Activated B cell treated with CpG ODN at 0.5 μM for 24 hours (primary cell): Measurements from ENCODE around the gene SACM1L. TPM values are rescaled to one million over a fixed set of nuclear protein-coding genes. Genes with fewer than 3 reads are reported as not detected.

Source experiments
- ATAC-seq: fragments of 200-7000 bp; cut with Tn5 transposase; one replicate; pipeline ENCODE4 v1.10.0; 2021; ENCODE audit warnings: low read depth, mild to moderate bottlenecking, moderate library complexity
- CTCF ChIA-PET: fragments of 350-600 bp; sonication (Branson Sonifier 250); formaldehyde crosslinking; loops from one replicate; lab custom pipeline; 2021; ENCODE audit warnings: antibody characterized with exemption; lab: Charles Lee
- POLR2A ChIA-PET: fragments of 350-600 bp; sonication (Branson Sonifier 250); formaldehyde crosslinking; loops from one replicate; lab custom pipeline; 2021; ENCODE audit warnings: antibody characterized with exemption; lab: Charles Lee
- DNase-seq: peaks from one replicate; pipeline ENCODE4 v3.0.0; 2022
- H3K27ac Mint-ChIP-seq: one replicate; pipeline ENCODE4 v1.8.0; 2020; ENCODE audit warnings: mixed read lengths
- H3K27me3 Mint-ChIP-seq: one replicate; pipeline ENCODE4 v1.8.0; 2021; ENCODE audit warnings: mixed read lengths
- H3K36me3 Mint-ChIP-seq: one replicate; pipeline ENCODE4 v1.8.0; 2021; ENCODE audit warnings: low read depth, mixed read lengths
- H3K4me1 Mint-ChIP-seq: one replicate; pipeline ENCODE4 v1.8.0; 2021; ENCODE audit warnings: mixed read lengths
- H3K4me3 Mint-ChIP-seq: one replicate; pipeline ENCODE4 v1.8.0; 2020; ENCODE audit warnings: mild to moderate bottlenecking, mixed read lengths
- H3K9me3 Mint-ChIP-seq: one replicate; pipeline ENCODE4 v1.8.0; 2020; ENCODE audit warnings: mixed read lengths
- CTCF ChIP-seq: fragments of 200-600 bp; IDR thresholded peaks from one replicate; pipeline ENCODE4 v1.8.0; 2022; ENCODE audit warnings: antibody characterized with exemption, mild to moderate bottlenecking
- intact Hi-C: fragments of 100-400 bp; cut with micrococcal nuclease; formaldehyde crosslinking; loops from one replicate; pipeline ENCODE4 v1.15.1; 2024
- total RNA-seq: library from RNA; stranded (reverse); gene quantifications from 2 replicates; pipeline ENCODE4 v1.2.3, GENCODE V29; 2022

Gene SACM1L
- total RNA-seq, 1 donor from 2014 or later = 55.5 TPM

DNA sequence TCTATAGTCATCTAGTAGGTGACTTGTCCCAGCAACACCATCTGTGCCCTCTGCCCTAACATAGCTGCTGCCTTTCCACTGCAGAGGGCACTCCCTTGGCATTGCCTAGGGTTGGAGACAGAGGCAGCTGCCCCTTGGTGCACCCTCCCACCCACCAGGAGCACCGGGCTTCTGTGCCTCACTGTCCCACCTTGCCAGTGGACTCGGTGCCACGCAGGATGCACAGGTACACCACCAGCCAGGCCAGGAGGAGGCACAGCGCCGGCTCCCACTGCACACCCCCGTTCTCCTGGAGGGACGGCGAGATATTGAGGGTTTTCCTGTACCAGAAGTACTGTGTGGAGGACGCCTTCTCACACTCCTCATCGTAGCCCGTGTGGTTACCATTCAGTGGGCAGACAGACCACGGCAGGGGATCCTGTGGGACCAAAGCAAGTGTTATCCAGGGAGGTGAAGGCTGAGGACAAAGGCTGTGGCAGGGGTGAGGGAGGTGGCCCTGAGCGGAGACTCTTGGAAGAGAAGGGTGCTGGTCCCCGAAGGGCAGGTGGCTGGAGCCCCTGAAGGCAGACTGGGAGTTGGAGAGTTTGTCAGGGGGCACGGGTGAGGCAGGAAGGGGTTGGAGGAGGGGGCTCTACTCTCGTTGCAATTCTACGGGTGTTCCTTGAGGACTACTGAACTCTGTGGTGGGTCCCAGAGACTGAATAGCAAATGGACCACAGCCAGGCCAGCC is 86.5 kb downstream of the SACM1L start:
- no peak overlapping the region for H3K4me3 Mint-ChIP-seq
- TF ChIP-seq CTCF = no peak
- ChIA-PET POLR2A (no interaction called here), CTCF (no interaction called here)
- ATAC-seq (no peak), DNase-seq (no peak)
- no peaks in the 10 kb centered on the region for H3K9me3 Mint-ChIP-seq
- no peaks in the 10 kb centered on the region for H3K36me3 Mint-ChIP-seq
- peaks cover 5% of the 10 kb centered on the region for H3K27me3 Mint-ChIP-seq
- no peak overlapping the region for H3K27ac Mint-ChIP-seq
- no peaks in the 10 kb centered on the region for H3K4me1 Mint-ChIP-seq
- intact Hi-C loops = no loop called here

DNA sequence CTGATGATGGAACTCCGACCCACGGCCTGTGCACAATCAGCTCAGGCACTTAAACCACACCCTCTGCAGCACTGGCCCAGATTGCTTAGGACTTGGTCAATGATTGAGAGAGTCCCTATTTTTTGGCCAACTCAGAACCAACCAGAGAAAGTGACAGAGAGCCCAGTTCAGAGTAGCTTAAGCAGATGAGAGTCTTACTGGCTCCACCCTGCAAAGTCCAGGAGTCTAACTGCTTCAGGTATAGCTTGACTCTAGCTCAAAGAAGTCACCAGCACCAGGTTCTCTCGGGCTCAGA is 87.1 kb downstream of the SACM1L start:
- no peaks in the 10 kb centered on the region for H3K9me3 Mint-ChIP-seq
- intact Hi-C loops = no loop called here
- ChIA-PET POLR2A (no interaction called here), CTCF (interaction anchor here (1.3 kb wide), 1 partner anchor 14 kb away, joined by 5 read pairs; no protein-coding TSS in a partner anchor)
- no peak overlapping the region for H3K27ac Mint-ChIP-seq
- no peak for TF ChIP-seq CTCF
- H3K27me3 Mint-ChIP-seq = peaks cover 5% of the 10 kb centered on the region
- DNase-seq = no peak
- no peak for ATAC-seq
- no peak overlapping the region for H3K4me3 Mint-ChIP-seq
- no peaks in the 10 kb centered on the region for H3K4me1 Mint-ChIP-seq
- no peaks in the 10 kb centered on the region for H3K36me3 Mint-ChIP-seq

DNA sequence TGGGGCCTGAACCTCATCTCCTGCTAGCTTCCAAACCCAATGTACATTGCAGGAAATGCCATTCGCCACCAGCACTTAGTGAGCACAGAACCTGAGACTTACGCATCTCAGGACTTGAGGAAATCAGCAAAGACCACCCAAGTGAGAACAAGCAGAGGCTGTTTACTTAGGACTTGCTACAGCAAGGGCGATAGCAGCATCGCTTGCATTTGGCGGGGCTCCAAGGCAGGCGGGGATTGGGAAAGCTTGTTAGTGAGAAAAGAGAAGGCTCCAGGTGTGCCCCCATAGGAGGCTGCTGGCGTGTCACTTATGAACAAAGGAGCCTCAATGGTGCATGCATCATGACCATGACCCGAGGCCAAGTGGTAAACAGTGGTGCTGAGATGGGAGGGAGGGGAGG is 87.4 kb downstream of the SACM1L start:
- ATAC-seq (no peak), DNase-seq (no peak)
- ChIA-PET POLR2A (no interaction called here), CTCF (interaction anchor here (1.3 kb wide), 1 partner anchor 14 kb away, joined by 5 read pairs; no protein-coding TSS in a partner anchor)
- Mint-ChIP-seq H3K27ac (no peak overlapping the region), H3K4me3 (no peak overlapping the region), H3K9me3 (no peaks in the 10 kb centered on the region), H3K4me1 (no peaks in the 10 kb centered on the region), H3K27me3 (peaks cover 5% of the 10 kb centered on the region), H3K36me3 (no peaks in the 10 kb centered on the region)
- intact Hi-C loops = no loop called here
- TF ChIP-seq CTCF = no peak

GRCh38 chr3:45777111-45777745 is 88.0 kb downstream of the SACM1L start:
- H3K36me3 Mint-ChIP-seq = no peaks in the 10 kb centered on the region
- ChIA-PET CTCF (interaction anchor here (1.3 kb wide), 1 partner anchor 15 kb away, joined by 5 read pairs; no protein-coding TSS in a partner anchor), POLR2A (no interaction called here)
- TF ChIP-seq CTCF = no peak
- H3K4me3 Mint-ChIP-seq = no peak overlapping the region
- H3K27me3 Mint-ChIP-seq = peaks cover 5% of the 10 kb centered on the region
- H3K4me1 Mint-ChIP-seq = no peaks in the 10 kb centered on the region
- H3K9me3 Mint-ChIP-seq = no peaks in the 10 kb centered on the region
- no peak overlapping the region for H3K27ac Mint-ChIP-seq
- ATAC-seq = no peak
- no peak for DNase-seq
- intact Hi-C loops = no loop called here

- ATAC-seq = no peak
- POLR2A ChIA-PET = no interaction called here
- peaks cover 5% of the 10 kb centered on the region for H3K27me3 Mint-ChIP-seq
- TF ChIP-seq CTCF = no peak
- intact Hi-C loops = no loop called here
- DNase-seq = no peak
- H3K4me3 Mint-ChIP-seq = no peak overlapping the region
- CTCF ChIA-PET = interaction anchor here (1.3 kb wide), 1 partner anchor 16 kb away, joined by 5 read pairs; no protein-coding TSS in a partner anchor
- H3K9me3 Mint-ChIP-seq = no peaks in the 10 kb centered on the region
- H3K27ac Mint-ChIP-seq = no peak overlapping the region
- H3K36me3 Mint-ChIP-seq = no peaks in the 10 kb centered on the region
- no peaks in the 10 kb centered on the region for H3K4me1 Mint-ChIP-seq
Observed at GRCh38 chr3:45777746-45778386, 88.7 kb downstream of the SACM1L start.
